ENCODE results near the gene MPO.

Gene MPO

GRCh38 chr17:58307468-58308172 is 26.9 kb upstream of the MPO start:
- DNase-seq (ENCODE audit: low spot score), result no peak

- no peak for DNase-seq (ENCODE audit: low spot score)
Measured at GRCh38 chr17:58306131-58306951, 25.6 kb upstream of the MPO start.

GRCh38 chr17:58305626-58306025 is 24.9 kb upstream of the MPO start:
- no peak for DNase-seq (ENCODE audit: low spot score)

- DNase-seq (ENCODE audit: low spot score), result no peak
Measured at GRCh38 chr17:58304750-58305486, 24.2 kb upstream of the MPO start.

GRCh38 chr17:58303971-58304749 is 23.4 kb upstream of the MPO start:
- DNase-seq (ENCODE audit: low spot score), result peak; percentile 60

- DNase-seq (ENCODE audit: low spot score), result no peak
Measured at GRCh38 chr17:58302919-58303585, 22.3 kb upstream of the MPO start.

GRCh38 chr17:58302171-58302918 is 21.6 kb upstream of the MPO start:
- no peak for DNase-seq (ENCODE audit: low spot score)

- no peak for DNase-seq (ENCODE audit: low spot score)
Measured at GRCh38 chr17:58301504-58302150, 20.9 kb upstream of the MPO start.

- no peak for DNase-seq (ENCODE audit: low spot score)
Measured at GRCh38 chr17:58300336-58300735, 19.6 kb upstream of the MPO start.

- no peak for DNase-seq (ENCODE audit: low spot score)
Measured at GRCh38 chr17:58294034-58294433, 13.3 kb upstream of the MPO start.

GRCh38 chr17:58291246-58291645 is 10.5 kb upstream of the MPO start:
- DNase-seq (ENCODE audit: low spot score), result no peak

- DNase-seq (ENCODE audit: low spot score), result no peak
Measured at GRCh38 chr17:58289869-58290268, 9.1 kb upstream of the MPO start.

GRCh38 chr17:58285422-58285810 is 4.7 kb upstream of the MPO start:
- no peak for DNase-seq (ENCODE audit: low spot score)

GRCh38 chr17:58284613-58285421 is 4.1 kb upstream of the MPO start:
- no peak for DNase-seq (ENCODE audit: low spot score)

GRCh38 chr17:58283674-58284612 is 3.2 kb upstream of the MPO start:
- DNase-seq (ENCODE audit: low spot score), result no peak

GRCh38 chr17:58282442-58282841 is 1.7 kb upstream of the MPO start:
- no peak for DNase-seq (ENCODE audit: low spot score)

GRCh38 chr17:58281511-58282011 is 826 bp upstream of the MPO start:
- DNase-seq (ENCODE audit: low spot score), result no peak
